Stomach (tissue), 9 donors: ENCODE data around the gene LY6G5C. TPM values are rescaled to one million over a fixed set of nuclear protein-coding genes. Genes with fewer than 3 reads are reported as not detected.

ENCODE experiments used
- DNase-seq, 2 donors: peaks; one replicate each; pipeline versions ENCODE4 v3.0.0 to v3.0.0-alpha.2; 2013 to 2019
- H3K27ac ChIP-seq, 5 donors: fragments of 200-600 bp in 4 of 5; sonication (generic) in 4 of 5; one replicate each; pipeline ENCODE4 v1.5.1; 2013 to 2019; ENCODE audit warnings: mild to moderate bottlenecking in 1 of 5, moderate library complexity in 1 of 5
- H3K27me3 ChIP-seq, 3 donors: fragments of 200-600 bp; sonication (generic); one replicate each; pipeline ENCODE4 v1.5.1; 2017 to 2019; ENCODE audit warnings: mixed run types in 1 of 3
- H3K36me3 ChIP-seq, 4 donors: fragments of 200-600 bp; sonication (generic); 1 replicate in 3 of 4; 2 replicates in 1 of 4; pipeline ENCODE4 v1.5.1; 2016 to 2019
- H3K4me1 ChIP-seq, 4 donors: fragments of 200-600 bp; sonication (generic); one replicate each; pipeline ENCODE4 v1.5.1; 2016 to 2019
- H3K4me3 ChIP-seq, 4 donors: fragments of 200-600 bp; sonication (generic) in 3 of 4; one replicate each; pipeline ENCODE4 v1.5.1; 2016 to 2019; ENCODE audit warnings: mild to moderate bottlenecking in 1 of 4
- H3K9me3 ChIP-seq, 4 donors: fragments of 200-600 bp; sonication (generic); one replicate each; pipeline ENCODE4 v1.5.1; 2016 to 2019
- EP300 ChIP-seq: sonication (generic); formaldehyde crosslinking; IDR thresholded peaks from one replicate; pipeline ENCODE4 v1.6.1; 2017; ENCODE audit warnings: antibody characterized with exemption
- POLR2A ChIP-seq, 4 donors: fragments of 450-650 bp; IDR thresholded peaks; one replicate each; pipeline ENCODE4 v1.6.1; 2016; ENCODE audit warnings: antibody characterized with exemption in 4 of 4, control low read depth in 2 of 4, mild to moderate bottlenecking in 1 of 4, moderate library complexity in 1 of 4
- POLR2AphosphoS5 ChIP-seq, 3 donors: sonication (generic); formaldehyde crosslinking; IDR thresholded peaks; one replicate each; pipeline ENCODE4 v1.6.1; 2016; ENCODE audit warnings: antibody characterized with exemption in 3 of 3
- WGBS, 5 donors: extraction: QIAGEN DNeasy Blood & Tissue Kit in 3 of 5; methylation state at CpG; one replicate each; pipeline versions ENCODE4 v1.1.5 to v1.1.7; 2013 to 2018; 5-methylcytosine and 5-hydroxymethylcytosine counted together
- intact Hi-C: fragments of 100-400 bp; cut with DNase I; formaldehyde crosslinking; loops from one replicate; pipeline ENCODE4 v1.15.1; 2023; ENCODE audit warnings: low total_unique reads
- polyA plus RNA-seq, 3 donors: library from polyadenylated mRNA; stranded (reverse); fragments of 200-250 nt; gene quantifications; one replicate each; pipeline ENCODE4 v1.2.3, GENCODE V29; 2013
- total RNA-seq, 5 donors: library from RNA; depleted of rRNA; stranded (reverse); fragments of >200 nt; gene quantifications; one replicate each; pipeline versions ENCODE4 v1.1.0 to v1.2.3, GENCODE V29; 2014 to 2016
- TF ChIP-seq, protein P1 (sequence below), 7 experiments: fragments of 450-650 bp in 4 of 7; fragments of 200-600 bp in 3 of 7; sonication (generic) in 3 of 7; IDR thresholded peaks; one replicate each; pipeline ENCODE4 v1.5.1; 2016 to 2019; ENCODE audit warnings: antibody characterized with exemption in 7 of 7, control low read depth in 2 of 7, mild to moderate bottlenecking in 1 of 7
- donor health status: healthy with polysubstance abuse.
- donor health status: Bipolar disorder and iron deficiency.
- donor health status: healthy.

Gene LY6G5C
- total and polyA plus RNA-seq, 8 donors = 1.8 to 4.9 (median 2.7) TPM; not detected in 5

DNA sequence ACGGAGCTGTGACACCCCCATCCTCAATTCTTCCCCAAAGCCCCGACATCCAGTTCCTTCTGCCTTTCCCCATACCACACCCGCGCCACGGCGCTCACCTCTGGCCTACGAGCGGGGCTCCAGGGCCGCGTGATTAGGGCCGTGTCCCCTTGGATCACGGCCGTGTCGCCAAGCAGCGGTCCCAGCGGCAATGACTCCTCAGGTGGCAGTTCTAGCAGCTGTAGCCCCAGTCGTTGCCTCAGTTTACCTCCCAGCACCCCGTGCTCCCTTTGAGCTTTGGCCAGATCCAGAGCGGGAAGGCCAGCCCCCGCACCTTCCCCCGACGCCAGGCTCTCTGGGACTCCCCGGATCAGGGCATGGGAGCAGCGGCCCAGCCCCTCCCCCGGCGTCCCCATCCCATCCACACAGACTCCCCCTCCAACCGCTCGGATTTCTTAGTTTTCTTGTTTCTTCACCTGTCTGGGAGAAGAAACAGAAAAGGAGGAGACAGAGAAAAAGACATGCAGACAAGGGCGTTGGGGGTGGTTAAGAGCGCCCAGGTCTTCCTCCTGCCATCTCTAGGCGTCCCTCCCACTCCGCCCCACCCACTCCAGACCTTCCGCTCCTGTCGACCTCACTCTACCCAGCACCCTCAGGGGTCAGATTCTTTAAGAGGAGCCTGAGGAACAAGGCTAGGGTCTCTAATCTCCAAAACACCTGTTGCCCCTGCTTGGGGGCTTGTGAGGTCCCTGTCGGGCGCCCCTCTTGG is 48.1 kb upstream of the LY6G5C start, which contains the start of gene DDAH2:
TSS of gene DDAH2 (minus strand) at position 533 of the 748 bp plus-strand sequence. CDS start at position 395, 138 bp downstream.
- intact Hi-C loops = no loop called here
- H3K27ac ChIP-seq = peak within 1 kb of the TSS; percentile 93 to 96 (median 95)
- no peak for DNase-seq
- no peaks in the 10 kb centered on the region for H3K27me3 ChIP-seq
- peaks cover 30 to 75% (median 48%) of the 10 kb centered on the region in 4 donors for H3K4me1 ChIP-seq
- no peaks in the 10 kb centered on the region for H3K9me3 ChIP-seq
- H3K4me3 ChIP-seq = peak within 1 kb of the TSS; percentile 61 to 91 (median 82)
- WGBS, 5 donors = 19 to 24% (median 22%) methylated on average over 31 to 36 of the region's 36 CpGs
- TF ChIP-seq, protein P1, sequence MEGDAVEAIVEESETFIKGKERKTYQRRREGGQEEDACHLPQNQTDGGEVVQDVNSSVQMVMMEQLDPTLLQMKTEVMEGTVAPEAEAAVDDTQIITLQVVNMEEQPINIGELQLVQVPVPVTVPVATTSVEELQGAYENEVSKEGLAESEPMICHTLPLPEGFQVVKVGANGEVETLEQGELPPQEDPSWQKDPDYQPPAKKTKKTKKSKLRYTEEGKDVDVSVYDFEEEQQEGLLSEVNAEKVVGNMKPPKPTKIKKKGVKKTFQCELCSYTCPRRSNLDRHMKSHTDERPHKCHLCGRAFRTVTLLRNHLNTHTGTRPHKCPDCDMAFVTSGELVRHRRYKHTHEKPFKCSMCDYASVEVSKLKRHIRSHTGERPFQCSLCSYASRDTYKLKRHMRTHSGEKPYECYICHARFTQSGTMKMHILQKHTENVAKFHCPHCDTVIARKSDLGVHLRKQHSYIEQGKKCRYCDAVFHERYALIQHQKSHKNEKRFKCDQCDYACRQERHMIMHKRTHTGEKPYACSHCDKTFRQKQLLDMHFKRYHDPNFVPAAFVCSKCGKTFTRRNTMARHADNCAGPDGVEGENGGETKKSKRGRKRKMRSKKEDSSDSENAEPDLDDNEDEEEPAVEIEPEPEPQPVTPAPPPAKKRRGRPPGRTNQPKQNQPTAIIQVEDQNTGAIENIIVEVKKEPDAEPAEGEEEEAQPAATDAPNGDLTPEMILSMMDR (IDR thresholded peaks at IDR 0.05) = peak in 3 of 7 experiments; percentile 29 to 69 (median 51)
- TF ChIP-seq POLR2A (IDR thresholded peaks at IDR 0.05) = no peak
- TF ChIP-seq POLR2AphosphoS5 (IDR thresholded peaks at IDR 0.05) = no peak
- no peak for TF ChIP-seq EP300
- peaks cover 46 to 69% (median 63%) of the 10 kb centered on the region in 4 donors for H3K36me3 ChIP-seq

GRCh38 chr6:31727717-31728671 is 47.1 kb upstream of the LY6G5C start:
- peaks cover 36 to 59% (median 54%) of the 10 kb centered on the region in 4 donors for H3K36me3 ChIP-seq
- peaks cover 20 to 66% (median 39%) of the 10 kb centered on the region in 4 donors for H3K4me1 ChIP-seq
- no peaks in the 10 kb centered on the region for H3K27me3 ChIP-seq
- no peak for DNase-seq
- WGBS, 5 donors = 78 to 85% (median 83%) methylated on average over 36 to 41 of the region's 41 CpGs
- H3K9me3 ChIP-seq = no peaks in the 10 kb centered on the region
- intact Hi-C loops = no loop called here
- peak overlapping the region in 4 of 5 donors; percentile 95 to 96 (median 96) for H3K27ac ChIP-seq
- no peak for TF ChIP-seq POLR2AphosphoS5 (IDR thresholded peaks at IDR 0.05)
- TF ChIP-seq POLR2A (IDR thresholded peaks at IDR 0.05) = no peak
- TF ChIP-seq EP300 = no peak
- TF ChIP-seq, protein P1 (IDR thresholded peaks at IDR 0.05) = no peak
- H3K4me3 ChIP-seq = peak overlapping the region; percentile 61 to 91 (median 82)

- H3K4me1 ChIP-seq = peaks cover 20 to 57% (median 37%) of the 10 kb centered on the region in 4 donors
- WGBS, 5 donors = 70 to 90% (median 79%) methylated on average over 7 of the region's 7 CpGs
- H3K27me3 ChIP-seq = no peaks in the 10 kb centered on the region
- no peak for TF ChIP-seq EP300
- no peak for TF ChIP-seq POLR2AphosphoS5 (IDR thresholded peaks at IDR 0.05)
- TF ChIP-seq, protein P1 (IDR thresholded peaks at IDR 0.05) = no peak
- no peak for TF ChIP-seq POLR2A (IDR thresholded peaks at IDR 0.05)
- peak overlapping the region; percentile 2 to 96 (median 95) for H3K27ac ChIP-seq
- H3K9me3 ChIP-seq = no peaks in the 10 kb centered on the region
- DNase-seq = peak in 1 of 2 donors; percentile 58
- no peak overlapping the region for H3K4me3 ChIP-seq
- peaks cover 28 to 51% (median 46%) of the 10 kb centered on the region in 4 donors for H3K36me3 ChIP-seq
- intact Hi-C loops = no loop called here
Measured at GRCh38 chr6:31727034-31727716, 46.3 kb upstream of the LY6G5C start.
